Fibroblast of the aortic adventitia (primary cell): ENCODE results near the gene OTUD6A. TPM values are rescaled to one million over a fixed set of nuclear protein-coding genes. Genes with fewer than 3 reads are reported as not detected.

Experiments used
- DNase-seq: peaks from one replicate; pipeline ENCODE4 v3.0.0-alpha.2; 2010; ENCODE audit warnings: low read depth
- H3K4me3 ChIP-seq: 2 replicates; pipeline ENCODE4 v1.5.1; 2011; ENCODE audit warnings: low read depth, mild to moderate bottlenecking, control low read depth, low read length, moderate library complexity
- CTCF ChIP-seq: IDR thresholded peaks from 2 replicates; pipeline ENCODE4 v1.5.1; 2011; ENCODE audit warnings: mild to moderate bottlenecking, low read length, control low read depth, inconsistent platforms; ENCODE audit not compliant: insufficient read depth
- total RNA-seq: library from RNA; depleted of rRNA; stranded (reverse); fragments of >200 nt; gene quantifications from 2 replicates; pipeline ENCODE4 v1.2.3, GENCODE V29; 2012; ENCODE audit warnings: low replicate concordance

Gene OTUD6A
- total RNA-seq, 1 donor = not detected

DNA sequence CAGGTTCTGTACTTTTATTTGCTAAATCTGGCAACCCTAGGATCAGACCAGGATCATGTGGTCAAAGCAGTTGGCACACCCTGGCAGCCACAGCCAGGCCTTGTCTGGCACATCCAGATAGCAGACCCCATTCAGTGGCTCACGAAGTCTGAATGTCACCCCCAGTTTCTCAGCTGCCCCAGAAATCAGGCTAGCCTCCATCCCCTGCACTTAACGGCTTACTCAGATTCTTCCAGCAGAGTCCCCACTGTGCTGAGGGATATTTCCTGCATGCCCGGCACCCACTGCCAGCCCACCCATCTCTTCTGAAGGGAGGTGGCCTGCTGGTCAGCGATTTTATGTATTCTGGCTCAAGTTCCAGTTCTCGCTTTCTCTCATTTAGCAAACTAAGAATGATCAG, 7.9 kb upstream of the OTUD6A start:
- H3K4me3 ChIP-seq = no peak overlapping the region
- DNase-seq = no peak
- no peak for TF ChIP-seq CTCF

DNA sequence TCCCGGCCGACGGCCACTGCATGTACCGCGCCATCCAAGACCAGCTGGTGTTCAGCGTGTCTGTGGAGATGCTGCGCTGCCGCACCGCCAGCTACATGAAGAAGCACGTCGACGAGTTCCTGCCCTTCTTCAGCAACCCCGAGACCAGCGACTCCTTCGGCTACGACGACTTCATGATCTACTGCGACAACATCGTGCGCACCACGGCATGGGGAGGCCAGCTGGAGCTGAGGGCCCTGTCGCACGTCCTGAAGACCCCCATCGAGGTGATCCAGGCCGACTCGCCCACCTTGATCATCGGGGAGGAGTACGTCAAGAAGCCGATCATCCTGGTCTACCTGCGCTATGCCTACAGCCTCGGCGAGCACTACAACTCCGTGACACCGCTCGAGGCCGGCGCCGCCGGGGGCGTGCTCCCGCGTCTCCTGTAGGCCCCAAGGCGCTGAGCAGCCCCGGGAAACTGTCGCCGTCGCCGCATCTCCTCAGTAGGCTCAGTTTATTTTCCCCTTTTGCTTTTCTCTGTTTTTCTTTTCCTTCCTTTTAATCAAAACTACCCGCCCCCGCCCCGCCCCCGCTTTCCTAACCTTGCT, 799 bp downstream of the OTUD6A start:
- no peak for TF ChIP-seq CTCF

GRCh38 chrX:70066646-70067045, 4.4 kb downstream of the OTUD6A start:
- no peak for TF ChIP-seq CTCF
- H3K4me3 ChIP-seq = no peak overlapping the region
- DNase-seq = no peak

More for the DNA sequence above, 799 bp downstream of the OTUD6A start:
- DNase-seq = no peak
- no peak overlapping the region for H3K4me3 ChIP-seq

GRCh38 chrX:70079297-70079696, 17.0 kb downstream of the OTUD6A start:
- DNase-seq = no peak
- TF ChIP-seq CTCF = no peak
- H3K4me3 ChIP-seq = no peak overlapping the region

DNA sequence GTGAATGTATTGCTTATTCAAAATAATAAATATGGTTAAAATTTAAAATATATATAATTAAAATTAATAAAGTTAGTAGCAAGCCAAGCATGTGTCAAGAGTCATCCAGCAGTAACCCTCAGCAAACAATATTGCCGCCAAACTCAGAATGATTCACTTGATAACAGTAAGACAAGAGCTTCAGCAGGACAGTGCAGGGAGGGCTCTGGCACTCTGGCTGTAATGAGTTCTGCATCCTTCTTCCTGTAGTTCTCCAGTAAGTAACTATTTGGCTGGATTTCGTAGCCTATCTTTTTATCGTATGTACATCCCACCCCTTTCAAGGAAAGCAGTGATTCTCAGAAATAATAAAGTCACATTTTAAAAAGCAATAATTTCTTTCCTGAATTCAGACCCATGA, 17.6 kb downstream of the OTUD6A start:
- peak; percentile 33 for DNase-seq
- TF ChIP-seq CTCF = no peak
- H3K4me3 ChIP-seq = no peak overlapping the region

DNA sequence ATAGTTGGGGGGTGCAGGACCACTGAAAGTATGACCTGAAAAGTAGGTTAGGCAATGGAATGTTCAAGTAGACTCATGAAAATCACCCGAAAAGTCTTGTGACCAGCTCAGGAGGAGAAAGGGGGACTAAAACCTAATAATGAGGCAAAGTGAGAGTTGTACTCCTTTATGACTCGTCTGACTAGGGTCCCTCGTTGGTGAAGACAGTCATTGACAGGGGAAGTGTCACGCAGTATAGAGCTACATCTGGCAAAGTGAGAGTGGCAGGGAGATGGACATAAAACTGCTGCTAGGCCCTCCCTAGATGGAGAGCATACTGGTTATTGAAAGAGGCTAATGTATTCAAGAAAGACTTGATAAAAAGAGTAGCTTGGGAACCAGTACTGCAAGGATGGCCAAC, 20.5 kb downstream of the OTUD6A start:
- DNase-seq = no peak
- no peak overlapping the region for H3K4me3 ChIP-seq
- no peak for TF ChIP-seq CTCF
